ENCODE measurements around the gene ZNF638.

The ZNF638 gene

GRCh38 chr2:71467180-71467815, 135.7 kb downstream of the ZNF638 start:
- ATAC-seq, result no peak; the same call in 2 of the 3 replicates
- TF ChIP-seq ARNTL (CRISPR knock-in tag; IDR thresholded peaks at IDR 0.05; ENCODE audit: borderline replicate concordance, low read depth) (no peak), ZFP30 (CRISPR knock-in tag; IDR thresholded peaks at IDR 0.05) (no peak), PPARA (CRISPR knock-in tag; IDR thresholded peaks at IDR 0.05; ENCODE audit: borderline replicate concordance) (no peak), ZFP3 (CRISPR knock-in tag; IDR thresholded peaks at IDR 0.05) (no peak), ZC3H10 (CRISPR knock-in tag; IDR thresholded peaks at IDR 0.05) (no peak), ISL1 (CRISPR knock-in tag; IDR thresholded peaks at IDR 0.05) (no peak), BACH2 (CRISPR knock-in tag; IDR thresholded peaks at IDR 0.05; ENCODE audit: borderline replicate concordance) (no peak), CSRNP3 (CRISPR knock-in tag; IDR thresholded peaks at IDR 0.05) (no peak), TSHZ2 (CRISPR knock-in tag; IDR thresholded peaks at IDR 0.05) (no peak), ZNF70 (CRISPR knock-in tag; IDR thresholded peaks at IDR 0.05) (no peak), ESRRG (CRISPR knock-in tag; IDR thresholded peaks at IDR 0.05) (no peak), PATZ1 (CRISPR knock-in tag; IDR thresholded peaks at IDR 0.05; ENCODE audit: borderline replicate concordance) (no peak)

- no peak for TF ChIP-seq BACH2 (CRISPR knock-in tag; IDR thresholded peaks at IDR 0.05; ENCODE audit: borderline replicate concordance)
- no peak for TF ChIP-seq GLIS3 (CRISPR knock-in tag; IDR thresholded peaks at IDR 0.05)
- TF ChIP-seq CSRNP3 (CRISPR knock-in tag; IDR thresholded peaks at IDR 0.05), result no peak
- no peak for TF ChIP-seq TSHZ2 (CRISPR knock-in tag; IDR thresholded peaks at IDR 0.05)
- no peak for TF ChIP-seq PATZ1 (CRISPR knock-in tag; IDR thresholded peaks at IDR 0.05; ENCODE audit: borderline replicate concordance)
- TF ChIP-seq SNAI2 (CRISPR knock-in tag; IDR thresholded peaks at IDR 0.05), result no peak
- no peak for TF ChIP-seq TCF4 (CRISPR knock-in tag; IDR thresholded peaks at IDR 0.05; ENCODE audit: borderline replicate concordance)
- ATAC-seq, result no peak
Measured at GRCh38 chr2:71468279-71469015, 136.9 kb downstream of the ZNF638 start.
